KOPT-K1 (cell line): ENCODE results near the gene PPARA.

Experiments used
- H3K27ac ChIP-seq: fragments of 200-600 bp; sonication (generic); 2 replicates; pipeline ENCODE4 v1.5.1; 2016; ENCODE audit warnings: antibody characterized with exemption, mild to moderate bottlenecking, low read depth, low read length; ENCODE audit not compliant: poor library complexity, severe bottlenecking
- H3K36me3 ChIP-seq: fragments of 200-600 bp; sonication (generic); 2 replicates; pipeline ENCODE4 v1.5.1; 2017; ENCODE audit warnings: antibody characterized with exemption, mild to moderate bottlenecking, low read length, moderate library complexity; ENCODE audit not compliant: insufficient read depth
- H3K9me3 ChIP-seq: fragments of 200-600 bp; sonication (generic); 2 replicates; pipeline ENCODE4 v1.5.1; 2017; ENCODE audit warnings: antibody characterized with exemption, low read length, mild to moderate bottlenecking; ENCODE audit not compliant: insufficient read depth, poor library complexity, severe bottlenecking

PPARA gene

DNA sequence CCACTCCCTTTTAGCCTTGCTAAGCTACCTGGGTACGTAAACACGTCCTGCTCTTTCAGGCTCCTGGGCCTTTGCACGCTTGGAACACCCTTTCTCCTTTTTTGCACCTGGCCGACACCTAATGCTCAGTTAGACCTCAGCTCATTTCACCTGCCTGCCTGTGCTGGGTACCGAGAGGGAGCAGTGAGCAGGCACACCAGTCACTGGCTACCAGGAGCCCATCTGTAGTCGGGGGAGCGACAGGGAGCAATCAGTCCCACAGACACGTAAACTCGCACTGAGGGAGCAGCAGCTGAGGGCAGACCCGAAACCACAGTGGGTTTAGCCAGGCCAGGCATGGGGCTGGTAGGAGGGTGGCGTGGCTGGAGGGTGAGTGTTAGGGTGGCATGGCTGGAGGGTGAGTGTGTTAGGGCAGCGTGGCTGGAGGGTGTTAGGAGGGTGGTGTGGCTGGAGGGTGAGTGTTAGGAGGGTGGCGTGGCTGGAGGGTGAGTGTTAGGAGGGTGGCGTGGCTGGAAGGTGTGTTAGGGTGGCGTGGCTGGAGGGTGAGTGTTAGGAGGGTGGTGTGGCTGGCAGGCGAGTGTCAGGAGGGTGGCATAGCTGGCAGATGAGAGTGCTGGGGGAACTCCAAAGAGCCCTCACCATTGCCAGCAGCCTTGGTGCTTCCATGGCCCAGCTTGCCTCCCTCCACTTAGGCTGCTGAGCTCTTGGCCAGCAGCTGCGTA lies 140.0 kb downstream of the PPARA start:
- no peaks in the 10 kb centered on the region for H3K9me3 ChIP-seq
- H3K27ac ChIP-seq: no peak overlapping the region
- H3K36me3 ChIP-seq: no peaks in the 10 kb centered on the region

DNA sequence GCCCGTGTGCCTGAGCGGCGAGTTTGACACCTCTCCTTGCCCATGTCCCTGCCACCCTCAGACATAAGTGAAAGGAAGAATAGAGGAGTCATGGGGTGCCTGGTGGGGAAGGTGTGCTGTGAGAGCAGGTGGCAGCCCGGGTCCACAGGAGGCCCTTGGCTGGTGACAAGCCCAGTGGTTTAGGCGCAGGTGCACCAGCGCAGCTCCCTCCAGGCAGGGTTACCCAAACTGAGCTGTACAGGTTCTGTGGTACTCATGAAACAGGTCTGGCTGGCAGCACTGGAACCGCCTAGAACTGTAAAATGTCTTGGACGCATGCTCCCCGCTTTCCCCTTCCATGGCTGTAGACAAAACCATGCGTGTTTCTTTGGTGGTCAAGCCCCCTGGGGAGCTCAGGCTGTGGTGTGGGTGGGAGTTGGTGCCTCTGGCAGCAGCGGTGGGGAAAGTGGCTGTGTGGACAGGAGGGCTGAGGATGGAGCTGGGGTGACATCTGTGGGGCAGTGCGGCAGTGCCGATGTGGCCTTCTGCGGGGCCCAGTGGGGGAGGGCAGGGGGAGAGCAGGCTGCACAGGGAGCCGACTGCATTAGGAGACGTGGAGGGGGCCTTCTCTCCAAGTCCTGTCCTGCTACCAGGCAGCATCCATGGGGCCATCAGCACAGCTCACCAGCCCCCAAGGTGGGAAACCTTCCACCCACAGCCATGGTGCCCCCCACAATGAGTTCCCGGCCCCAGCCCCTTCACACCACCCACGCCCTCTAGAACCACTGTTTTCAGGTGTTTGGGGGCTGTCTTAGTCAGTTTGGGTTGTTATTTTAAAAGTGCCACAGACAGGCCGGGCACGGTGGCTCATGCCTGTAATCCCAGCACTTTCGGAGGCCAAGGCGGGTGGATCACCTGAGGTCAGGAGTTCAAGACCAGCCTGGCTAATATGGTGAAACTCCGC lies 140.8 kb downstream of the PPARA start:
- H3K36me3 ChIP-seq: no peaks in the 10 kb centered on the region
- no peak overlapping the region for H3K27ac ChIP-seq
- no peaks in the 10 kb centered on the region for H3K9me3 ChIP-seq

DNA sequence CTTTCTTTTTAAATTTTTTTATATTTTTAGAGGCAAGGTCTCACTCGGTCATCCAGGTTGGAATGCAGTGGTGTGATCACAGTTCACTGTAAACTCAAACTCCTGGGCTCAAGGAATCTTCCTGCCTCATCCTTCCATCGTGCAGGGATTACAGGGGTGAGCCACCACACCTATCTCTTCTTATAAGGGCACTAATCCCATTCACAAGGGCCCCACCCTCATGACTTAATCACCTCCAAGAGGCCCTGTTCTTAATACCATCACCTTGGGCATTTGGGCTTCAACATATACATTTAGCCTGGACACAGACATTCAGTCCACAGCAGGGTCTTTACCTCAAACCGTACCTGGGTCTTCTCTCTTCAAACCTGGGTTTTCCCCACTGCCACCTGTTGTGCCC lies 141.8 kb downstream of the PPARA start:
- H3K27ac ChIP-seq: no peak overlapping the region
- no peaks in the 10 kb centered on the region for H3K9me3 ChIP-seq
- H3K36me3 ChIP-seq: no peaks in the 10 kb centered on the region

DNA sequence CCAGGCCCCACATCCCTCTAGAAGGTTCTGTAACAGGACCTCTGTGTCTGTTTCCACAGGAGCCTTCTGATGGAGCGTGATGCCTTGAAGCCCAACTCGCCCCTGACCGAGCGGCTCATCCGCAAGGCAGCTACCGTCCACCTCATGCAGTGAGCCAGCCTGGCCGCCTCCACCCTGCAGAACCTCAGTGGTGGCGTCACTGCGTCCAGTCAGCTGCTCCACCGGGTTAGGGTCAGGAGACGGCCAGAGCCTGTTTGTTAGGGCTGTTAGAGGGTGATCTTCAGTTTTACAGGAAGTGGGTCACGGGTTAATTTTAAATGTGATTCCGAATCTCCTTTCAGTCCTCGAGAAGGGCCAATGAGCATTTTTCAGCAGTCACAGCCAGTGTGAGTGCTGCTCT lies 142.4 kb downstream of the PPARA start:
- H3K36me3 ChIP-seq: no peaks in the 10 kb centered on the region
- no peaks in the 10 kb centered on the region for H3K9me3 ChIP-seq
- no peak overlapping the region for H3K27ac ChIP-seq
